WTC11 (cell line): ENCODE measurements around the gene SMG1. TPM values are rescaled to one million over a fixed set of nuclear protein-coding genes. Genes with fewer than 3 reads are reported as not detected.

Experiments used
- ATAC-seq: fragments of 200-7000 bp; cut with Tn5 transposase; 2 replicates; pipeline ENCODE4 v1.10.0; 2021; ENCODE audit warnings: mild to moderate bottlenecking, moderate library complexity
- CTCF ChIA-PET: fragments of 300-600 bp; sonication (Branson Sonifier 250); formaldehyde crosslinking; loops from one replicate; lab custom pipeline; 2021; ENCODE audit warnings: antibody characterized with exemption; lab: Charles Lee
- POLR2A ChIA-PET: fragments of 350-600 bp; sonication (Branson Sonifier 250); formaldehyde crosslinking; loops from one replicate; lab custom pipeline; 2021; ENCODE audit warnings: antibody characterized with exemption; lab: Charles Lee
- DNase-seq: peaks from one replicate; pipeline ENCODE4 v3.0.0; 2021; ENCODE audit warnings: low spot score
- H3K27ac Mint-ChIP-seq: 2 replicates; pipeline ENCODE4 v1.8.0; 2021; ENCODE audit warnings: mixed read lengths
- H3K27me3 Mint-ChIP-seq: 2 replicates; pipeline ENCODE4 v1.8.0; 2021; ENCODE audit warnings: low read depth, mild to moderate bottlenecking, moderate library complexity, mixed read lengths
- H3K36me3 Mint-ChIP-seq: 2 replicates; pipeline ENCODE4 v1.8.0; 2021; ENCODE audit warnings: mixed read lengths
- H3K4me1 Mint-ChIP-seq: 2 replicates; pipeline ENCODE4 v1.8.0; 2022; ENCODE audit warnings: mixed read lengths
- H3K4me3 Mint-ChIP-seq: 2 replicates; pipeline ENCODE4 v1.8.0; 2021; ENCODE audit warnings: mild to moderate bottlenecking, moderate library complexity, mixed read lengths
- H3K9me3 Mint-ChIP-seq: 2 replicates; pipeline ENCODE4 v1.8.0; 2021; ENCODE audit warnings: mixed read lengths
- GTF2I ChIP-seq: fragments of 250-450 bp; sonication (Bioruptor Pico); conservative IDR thresholded peaks from 2 replicates; pipeline ENCODE4 v1.4.0; 2021; ENCODE audit warnings: mild to moderate bottlenecking
- JAZF1 ChIP-seq: fragments of 250-450 bp; sonication (Bioruptor Pico); IDR thresholded peaks from 2 replicates; pipeline ENCODE4 v1.9.0; 2021; ENCODE audit warnings: moderate library complexity, mild to moderate bottlenecking, inconsistent platforms
- MYBL2 ChIP-seq: sonication (generic); formaldehyde crosslinking; IDR thresholded peaks from 2 replicates; pipeline ENCODE4 v1.8.1; 2023; ENCODE audit warnings: mild to moderate bottlenecking, moderate library complexity, missing genetic modification reagents
- SMAD3 ChIP-seq: sonication (generic); formaldehyde crosslinking; IDR thresholded peaks from 2 replicates; pipeline ENCODE4 v1.8.0; 2022; ENCODE audit warnings: missing genetic modification reagents, mild to moderate bottlenecking, borderline replicate concordance
- SMAD4 ChIP-seq: sonication (generic); formaldehyde crosslinking; IDR thresholded peaks from 2 replicates; pipeline ENCODE4 v1.8.0; 2022; ENCODE audit warnings: mild to moderate bottlenecking, missing genetic modification reagents
- SP1 ChIP-seq: sonication (generic); formaldehyde crosslinking; conservative IDR thresholded peaks from 2 replicates; pipeline ENCODE4 v1.8.1; 2022; ENCODE audit warnings: missing genetic modification reagents
- ZBTB21 ChIP-seq: sonication (generic); formaldehyde crosslinking; IDR thresholded peaks from 2 replicates; pipeline ENCODE4 v1.8.1; 2023; ENCODE audit warnings: mild to moderate bottlenecking, missing genetic modification reagents, borderline replicate concordance
- ZNF317 ChIP-seq: sonication (generic); formaldehyde crosslinking; IDR thresholded peaks from 2 replicates; pipeline ENCODE4 v1.8.1; 2023; ENCODE audit warnings: low read depth, mild to moderate bottlenecking, moderate library complexity, missing genetic modification reagents, borderline replicate concordance
- ZNF416 ChIP-seq: fragments of 250-450 bp; sonication (Bioruptor Pico); IDR thresholded peaks from 2 replicates; pipeline ENCODE4 v1.9.0; 2021; ENCODE audit warnings: mild to moderate bottlenecking, inconsistent platforms
- ZNF671 ChIP-seq: fragments of 250-450 bp; sonication (Bioruptor Pico); IDR thresholded peaks from 2 replicates; pipeline ENCODE4 v1.8.0; 2021; ENCODE audit warnings: mild to moderate bottlenecking
- total RNA-seq: library from RNA; stranded (reverse); gene quantifications from 3 replicates; pipeline ENCODE4 v1.2.3, GENCODE V29; 2021
- TF ChIP-seq, protein P1 (sequence below): sonication (generic); formaldehyde crosslinking; IDR thresholded peaks from 2 replicates; pipeline ENCODE4 v1.8.0; 2023; ENCODE audit warnings: missing genetic modification reagents, mild to moderate bottlenecking, borderline replicate concordance
- TF ChIP-seq, protein P2 (sequence below): sonication (generic); formaldehyde crosslinking; IDR thresholded peaks from 2 replicates; pipeline ENCODE4 v1.8.0; 2023; ENCODE audit warnings: mild to moderate bottlenecking, missing genetic modification reagents
- TF ChIP-seq, protein P3 (sequence below): sonication (generic); formaldehyde crosslinking; IDR thresholded peaks from 2 replicates; pipeline ENCODE4 v1.8.1; 2022; ENCODE audit warnings: missing genetic modification reagents, borderline replicate concordance
- TF ChIP-seq, protein P4 (sequence below): sonication (generic); formaldehyde crosslinking; IDR thresholded peaks from 2 replicates; pipeline ENCODE4 v1.8.1; 2023; ENCODE audit warnings: mild to moderate bottlenecking, missing genetic modification reagents, moderate library complexity
- TF ChIP-seq, protein P5 (sequence below): fragments of 250-450 bp; sonication (Bioruptor Pico); conservative IDR thresholded peaks from 2 replicates; pipeline ENCODE4 v1.9.0; 2021; ENCODE audit warnings: mild to moderate bottlenecking
- TF ChIP-seq, protein P6 (sequence below): sonication (generic); formaldehyde crosslinking; IDR thresholded peaks from 2 replicates; pipeline ENCODE4 v1.8.1; 2023; ENCODE audit warnings: mild to moderate bottlenecking, moderate library complexity, missing genetic modification reagents
- TF ChIP-seq, protein P7 (sequence below): fragments of 250-450 bp; sonication (Bioruptor Pico); IDR thresholded peaks from 2 replicates; pipeline ENCODE4 v1.9.0; 2021; ENCODE audit warnings: moderate library complexity, mild to moderate bottlenecking, inconsistent platforms, borderline replicate concordance
- TF ChIP-seq, protein P8 (sequence below): sonication (generic); formaldehyde crosslinking; IDR thresholded peaks from 2 replicates; pipeline ENCODE4 v1.8.1; 2022; ENCODE audit warnings: low read depth, mild to moderate bottlenecking, moderate library complexity, missing genetic modification reagents, borderline replicate concordance

The SMG1 gene
- total RNA-seq, 1 experiment from 2014 or later = 72.2 TPM

DNA sequence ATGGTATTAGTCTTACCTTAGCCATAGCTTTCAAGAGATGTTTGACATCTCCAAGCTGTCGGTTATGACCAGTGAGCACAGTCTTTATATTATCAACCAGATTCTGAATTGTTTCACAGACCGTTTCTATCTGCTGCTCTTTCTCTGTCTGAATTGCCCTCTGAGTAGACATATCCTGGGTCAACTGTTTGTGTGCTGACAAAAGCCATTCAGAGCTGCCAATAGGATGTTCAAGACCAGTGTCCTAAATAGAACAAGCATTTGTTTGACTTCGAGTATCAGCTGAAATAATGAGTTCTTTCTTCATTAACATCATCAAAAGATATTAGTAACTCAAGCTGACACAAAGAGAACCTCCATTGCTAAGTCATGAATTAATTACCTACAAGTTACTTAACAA is 109.9 kb downstream of the SMG1 start (continued):
- TF ChIP-seq, protein P1, sequence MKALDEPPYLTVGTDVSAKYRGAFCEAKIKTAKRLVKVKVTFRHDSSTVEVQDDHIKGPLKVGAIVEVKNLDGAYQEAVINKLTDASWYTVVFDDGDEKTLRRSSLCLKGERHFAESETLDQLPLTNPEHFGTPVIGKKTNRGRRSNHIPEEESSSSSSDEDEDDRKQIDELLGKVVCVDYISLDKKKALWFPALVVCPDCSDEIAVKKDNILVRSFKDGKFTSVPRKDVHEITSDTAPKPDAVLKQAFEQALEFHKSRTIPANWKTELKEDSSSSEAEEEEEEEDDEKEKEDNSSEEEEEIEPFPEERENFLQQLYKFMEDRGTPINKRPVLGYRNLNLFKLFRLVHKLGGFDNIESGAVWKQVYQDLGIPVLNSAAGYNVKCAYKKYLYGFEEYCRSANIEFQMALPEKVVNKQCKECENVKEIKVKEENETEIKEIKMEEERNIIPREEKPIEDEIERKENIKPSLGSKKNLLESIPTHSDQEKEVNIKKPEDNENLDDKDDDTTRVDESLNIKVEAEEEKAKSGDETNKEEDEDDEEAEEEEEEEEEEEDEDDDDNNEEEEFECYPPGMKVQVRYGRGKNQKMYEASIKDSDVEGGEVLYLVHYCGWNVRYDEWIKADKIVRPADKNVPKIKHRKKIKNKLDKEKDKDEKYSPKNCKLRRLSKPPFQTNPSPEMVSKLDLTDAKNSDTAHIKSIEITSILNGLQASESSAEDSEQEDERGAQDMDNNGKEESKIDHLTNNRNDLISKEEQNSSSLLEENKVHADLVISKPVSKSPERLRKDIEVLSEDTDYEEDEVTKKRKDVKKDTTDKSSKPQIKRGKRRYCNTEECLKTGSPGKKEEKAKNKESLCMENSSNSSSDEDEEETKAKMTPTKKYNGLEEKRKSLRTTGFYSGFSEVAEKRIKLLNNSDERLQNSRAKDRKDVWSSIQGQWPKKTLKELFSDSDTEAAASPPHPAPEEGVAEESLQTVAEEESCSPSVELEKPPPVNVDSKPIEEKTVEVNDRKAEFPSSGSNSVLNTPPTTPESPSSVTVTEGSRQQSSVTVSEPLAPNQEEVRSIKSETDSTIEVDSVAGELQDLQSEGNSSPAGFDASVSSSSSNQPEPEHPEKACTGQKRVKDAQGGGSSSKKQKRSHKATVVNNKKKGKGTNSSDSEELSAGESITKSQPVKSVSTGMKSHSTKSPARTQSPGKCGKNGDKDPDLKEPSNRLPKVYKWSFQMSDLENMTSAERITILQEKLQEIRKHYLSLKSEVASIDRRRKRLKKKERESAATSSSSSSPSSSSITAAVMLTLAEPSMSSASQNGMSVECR = no peak
- no peak for TF ChIP-seq ZNF317 (CRISPR knock-in tag)

DNA sequence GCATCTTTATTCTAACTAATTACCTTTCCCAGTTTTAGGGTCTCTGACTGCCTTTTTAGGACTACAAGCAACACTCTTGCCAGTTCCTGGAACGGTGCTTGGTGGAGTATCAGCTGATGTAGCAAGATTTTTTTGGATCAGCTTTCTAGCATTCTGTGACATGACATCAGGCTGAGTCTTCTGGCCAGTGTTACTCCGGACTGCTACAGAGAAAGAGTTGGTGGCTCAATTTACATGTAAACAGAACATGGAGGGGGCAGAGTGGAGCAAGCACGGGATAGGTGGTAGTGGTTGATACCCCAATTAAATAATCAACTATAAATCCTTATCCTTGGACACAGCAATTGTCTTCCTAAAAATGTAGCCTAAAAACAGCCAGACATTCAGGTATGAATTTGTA is 114.3 kb downstream of the SMG1 start:
- DNase-seq (no peak), ATAC-seq (no peak)
- no peak for TF ChIP-seq SP1 (CRISPR knock-in tag)
- TF ChIP-seq ZNF416 (CRISPR knock-in tag) = no peak
- TF ChIP-seq SMAD4 (CRISPR knock-in tag) = no peak
- TF ChIP-seq, protein P2, sequence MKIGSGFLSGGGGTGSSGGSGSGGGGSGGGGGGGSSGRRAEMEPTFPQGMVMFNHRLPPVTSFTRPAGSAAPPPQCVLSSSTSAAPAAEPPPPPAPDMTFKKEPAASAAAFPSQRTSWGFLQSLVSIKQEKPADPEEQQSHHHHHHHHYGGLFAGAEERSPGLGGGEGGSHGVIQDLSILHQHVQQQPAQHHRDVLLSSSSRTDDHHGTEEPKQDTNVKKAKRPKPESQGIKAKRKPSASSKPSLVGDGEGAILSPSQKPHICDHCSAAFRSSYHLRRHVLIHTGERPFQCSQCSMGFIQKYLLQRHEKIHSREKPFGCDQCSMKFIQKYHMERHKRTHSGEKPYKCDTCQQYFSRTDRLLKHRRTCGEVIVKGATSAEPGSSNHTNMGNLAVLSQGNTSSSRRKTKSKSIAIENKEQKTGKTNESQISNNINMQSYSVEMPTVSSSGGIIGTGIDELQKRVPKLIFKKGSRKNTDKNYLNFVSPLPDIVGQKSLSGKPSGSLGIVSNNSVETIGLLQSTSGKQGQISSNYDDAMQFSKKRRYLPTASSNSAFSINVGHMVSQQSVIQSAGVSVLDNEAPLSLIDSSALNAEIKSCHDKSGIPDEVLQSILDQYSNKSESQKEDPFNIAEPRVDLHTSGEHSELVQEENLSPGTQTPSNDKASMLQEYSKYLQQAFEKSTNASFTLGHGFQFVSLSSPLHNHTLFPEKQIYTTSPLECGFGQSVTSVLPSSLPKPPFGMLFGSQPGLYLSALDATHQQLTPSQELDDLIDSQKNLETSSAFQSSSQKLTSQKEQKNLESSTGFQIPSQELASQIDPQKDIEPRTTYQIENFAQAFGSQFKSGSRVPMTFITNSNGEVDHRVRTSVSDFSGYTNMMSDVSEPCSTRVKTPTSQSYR (CRISPR knock-in tag) = no peak
- no peak for TF ChIP-seq ZBTB21 (CRISPR knock-in tag)
- TF ChIP-seq, protein P3, sequence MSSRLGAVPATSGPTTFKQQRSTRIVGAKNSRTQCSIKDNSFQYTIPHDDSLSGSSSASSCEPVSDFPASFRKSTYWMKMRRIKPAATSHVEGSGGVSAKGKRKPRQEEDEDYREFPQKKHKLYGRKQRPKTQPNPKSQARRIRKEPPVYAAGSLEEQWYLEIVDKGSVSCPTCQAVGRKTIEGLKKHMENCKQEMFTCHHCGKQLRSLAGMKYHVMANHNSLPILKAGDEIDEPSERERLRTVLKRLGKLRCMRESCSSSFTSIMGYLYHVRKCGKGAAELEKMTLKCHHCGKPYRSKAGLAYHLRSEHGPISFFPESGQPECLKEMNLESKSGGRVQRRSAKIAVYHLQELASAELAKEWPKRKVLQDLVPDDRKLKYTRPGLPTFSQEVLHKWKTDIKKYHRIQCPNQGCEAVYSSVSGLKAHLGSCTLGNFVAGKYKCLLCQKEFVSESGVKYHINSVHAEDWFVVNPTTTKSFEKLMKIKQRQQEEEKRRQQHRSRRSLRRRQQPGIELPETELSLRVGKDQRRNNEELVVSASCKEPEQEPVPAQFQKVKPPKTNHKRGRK = no peak
- TF ChIP-seq, protein P4, sequence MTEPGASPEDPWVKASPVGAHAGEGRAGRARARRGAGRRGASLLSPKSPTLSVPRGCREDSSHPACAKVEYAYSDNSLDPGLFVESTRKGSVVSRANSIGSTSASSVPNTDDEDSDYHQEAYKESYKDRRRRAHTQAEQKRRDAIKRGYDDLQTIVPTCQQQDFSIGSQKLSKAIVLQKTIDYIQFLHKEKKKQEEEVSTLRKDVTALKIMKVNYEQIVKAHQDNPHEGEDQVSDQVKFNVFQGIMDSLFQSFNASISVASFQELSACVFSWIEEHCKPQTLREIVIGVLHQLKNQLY (CRISPR knock-in tag) = no peak
- no peak for TF ChIP-seq SMAD3
- TF ChIP-seq JAZF1 (CRISPR knock-in tag) = no peak
- TF ChIP-seq MYBL2 = no peak
- H3K4me1 Mint-ChIP-seq = peaks cover 2% of the 10 kb centered on the region; the same call in 1 of the 2 replicates
- no peak overlapping the region for H3K27ac Mint-ChIP-seq
- no peaks in the 10 kb centered on the region for H3K27me3 Mint-ChIP-seq
- peaks cover 76% of the 10 kb centered on the region for H3K36me3 Mint-ChIP-seq
- ChIA-PET CTCF (interaction anchor here (1.0 to 1.2 kb wide), 2 partner anchors 10 to 11 kb away, joined by 3 to 4 read pairs; partner anchors contain the start of gene ARL6IP1), POLR2A (no interaction called here)
- peaks cover 4% of the 10 kb centered on the region; the same call in 1 of the 2 replicates for H3K9me3 Mint-ChIP-seq
- H3K4me3 Mint-ChIP-seq = no peak overlapping the region

DNA sequence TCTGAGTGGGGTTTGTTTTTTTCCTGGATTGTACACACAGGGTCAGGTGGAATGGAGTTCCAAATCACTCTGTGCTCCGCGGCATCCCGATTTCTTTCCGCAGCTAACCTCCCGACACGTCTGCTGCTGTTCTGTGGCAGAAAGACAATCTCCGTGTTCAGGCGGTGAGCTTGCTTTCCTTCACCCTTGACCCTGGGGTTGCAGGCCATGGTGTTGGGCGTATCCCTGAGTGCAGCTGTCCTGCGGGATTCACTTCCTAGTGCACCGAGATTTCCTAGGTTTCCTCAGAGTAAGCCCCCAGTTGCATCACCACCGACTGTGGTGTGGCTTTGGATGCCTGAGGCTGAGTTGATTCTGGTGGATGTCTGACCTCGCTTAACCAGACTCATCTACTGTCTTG is 117.0 kb downstream of the SMG1 start:
- peaks cover 58% of the 10 kb centered on the region for H3K36me3 Mint-ChIP-seq
- POLR2A ChIA-PET = no interaction called here
- TF ChIP-seq, protein P5, sequence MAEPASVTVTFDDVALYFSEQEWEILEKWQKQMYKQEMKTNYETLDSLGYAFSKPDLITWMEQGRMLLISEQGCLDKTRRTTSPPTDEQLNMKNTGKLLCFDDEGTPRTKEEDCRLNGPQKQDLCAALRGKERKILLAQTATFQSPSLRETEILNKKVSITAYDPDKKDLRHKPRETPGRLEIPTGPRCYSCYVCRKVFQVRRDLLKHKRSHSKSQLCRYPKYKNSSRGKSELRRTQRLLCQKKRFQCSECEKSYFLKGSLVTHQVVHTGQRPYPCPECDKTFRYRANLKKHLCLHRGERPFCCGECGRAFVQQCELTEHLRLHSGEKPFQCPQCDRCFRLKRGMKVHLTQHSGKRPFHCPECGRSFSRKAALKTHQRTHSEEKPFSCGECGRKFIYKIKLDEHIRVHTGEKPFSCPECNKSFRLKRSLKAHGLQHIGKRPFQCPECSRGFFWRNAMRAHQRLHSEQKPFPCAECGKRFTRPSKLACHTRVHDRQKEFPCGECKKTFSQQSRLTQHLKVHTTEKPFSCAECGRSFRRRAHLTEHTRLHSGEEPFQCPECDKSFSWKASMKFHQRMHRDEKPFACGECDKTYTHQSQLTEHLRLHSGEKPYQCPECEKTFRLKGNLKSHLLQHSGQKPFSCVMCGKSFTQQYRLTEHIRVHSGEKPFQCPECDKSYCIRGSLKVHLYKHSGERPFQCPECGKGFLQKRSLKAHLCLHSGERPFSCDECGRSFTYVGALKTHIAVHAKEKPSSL (CRISPR knock-in tag) = no peak
- TF ChIP-seq, protein P6, sequence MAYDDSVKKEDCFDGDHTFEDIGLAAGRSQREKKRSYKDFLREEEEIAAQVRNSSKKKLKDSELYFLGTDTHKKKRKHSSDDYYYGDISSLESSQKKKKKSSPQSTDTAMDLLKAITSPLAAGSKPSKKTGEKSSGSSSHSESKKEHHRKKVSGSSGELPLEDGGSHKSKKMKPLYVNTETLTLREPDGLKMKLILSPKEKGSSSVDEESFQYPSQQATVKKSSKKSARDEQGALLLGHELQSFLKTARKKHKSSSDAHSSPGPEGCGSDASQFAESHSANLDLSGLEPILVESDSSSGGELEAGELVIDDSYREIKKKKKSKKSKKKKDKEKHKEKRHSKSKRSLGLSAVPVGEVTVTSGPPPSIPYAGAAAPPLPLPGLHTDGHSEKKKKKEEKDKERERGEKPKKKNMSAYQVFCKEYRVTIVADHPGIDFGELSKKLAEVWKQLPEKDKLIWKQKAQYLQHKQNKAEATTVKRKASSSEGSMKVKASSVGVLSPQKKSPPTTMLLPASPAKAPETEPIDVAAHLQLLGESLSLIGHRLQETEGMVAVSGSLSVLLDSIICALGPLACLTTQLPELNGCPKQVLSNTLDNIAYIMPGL (CRISPR knock-in tag) = no peak
- TF ChIP-seq, protein P7, sequence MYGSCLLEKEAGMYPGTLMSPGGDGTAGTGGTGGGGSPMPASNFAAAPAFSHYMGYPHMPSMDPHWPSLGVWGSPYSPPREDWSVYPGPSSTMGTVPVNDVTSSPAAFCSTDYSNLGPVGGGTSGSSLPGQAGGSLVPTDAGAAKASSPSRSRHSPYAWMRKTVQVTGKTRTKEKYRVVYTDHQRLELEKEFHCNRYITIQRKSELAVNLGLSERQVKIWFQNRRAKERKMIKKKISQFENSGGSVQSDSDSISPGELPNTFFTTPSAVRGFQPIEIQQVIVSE (CRISPR knock-in tag) = no peak
- TF ChIP-seq ZNF671 (CRISPR knock-in tag) = no peak
- no peak for TF ChIP-seq JAZF1 (CRISPR knock-in tag)
- TF ChIP-seq, protein P8, sequence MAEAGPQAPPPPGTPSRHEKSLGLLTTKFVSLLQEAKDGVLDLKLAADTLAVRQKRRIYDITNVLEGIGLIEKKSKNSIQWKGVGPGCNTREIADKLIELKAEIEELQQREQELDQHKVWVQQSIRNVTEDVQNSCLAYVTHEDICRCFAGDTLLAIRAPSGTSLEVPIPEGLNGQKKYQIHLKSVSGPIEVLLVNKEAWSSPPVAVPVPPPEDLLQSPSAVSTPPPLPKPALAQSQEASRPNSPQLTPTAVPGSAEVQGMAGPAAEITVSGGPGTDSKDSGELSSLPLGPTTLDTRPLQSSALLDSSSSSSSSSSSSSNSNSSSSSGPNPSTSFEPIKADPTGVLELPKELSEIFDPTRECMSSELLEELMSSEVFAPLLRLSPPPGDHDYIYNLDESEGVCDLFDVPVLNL (CRISPR knock-in tag) = no peak
- no peak for TF ChIP-seq GTF2I

More for the DNA sequence above, 117.0 kb downstream of the SMG1 start:
- DNase-seq = no peak
- no peaks in the 10 kb centered on the region for H3K27me3 Mint-ChIP-seq
- no peak for ATAC-seq
- peaks cover 4% of the 10 kb centered on the region; the same call in 1 of the 2 replicates for H3K9me3 Mint-ChIP-seq
- CTCF ChIA-PET = no interaction called here
- H3K4me3 Mint-ChIP-seq = no peak overlapping the region
- H3K4me1 Mint-ChIP-seq = peaks cover 29% of the 10 kb centered on the region
- no peak overlapping the region for H3K27ac Mint-ChIP-seq
